Mesothelial cell of epicardium (in vitro differentiated cells): ENCODE results near the gene HM13. TPM values are rescaled to one million over a fixed set of nuclear protein-coding genes. Genes with fewer than 3 reads are reported as not detected.
A peak's percentile ranks its signal among the peaks of the same experiment; 100 is the strongest.
"Not testable (repeated sequence)": the region's sequence is repeated elsewhere in the genome, so short reads cannot be mapped to it uniquely, and the experiment has no call there.

Experiments used
- DNase-seq, 2 experiments: peaks; one replicate each; pipeline ENCODE4 v3.0.0; 2021; ENCODE audit warnings: low spot score in 2 of 2; ENCODE audit not compliant: unreplicated experiment in 2 of 2
- H3K27ac Mint-ChIP-seq: 2 replicates; pipeline ENCODE4 v1.8.0; 2021; ENCODE audit warnings: mixed read lengths
- H3K27me3 Mint-ChIP-seq: 2 replicates; pipeline ENCODE4 v1.8.0; 2021; ENCODE audit warnings: low read depth, mixed read lengths
- H3K36me3 Mint-ChIP-seq: 2 replicates; pipeline ENCODE4 v1.8.0; 2021; ENCODE audit warnings: mixed read lengths
- H3K4me1 Mint-ChIP-seq: 2 replicates; pipeline ENCODE4 v1.8.0; 2021; ENCODE audit warnings: mixed read lengths
- H3K4me3 Mint-ChIP-seq: 2 replicates; pipeline ENCODE4 v1.8.0; 2021; ENCODE audit warnings: mild to moderate bottlenecking, moderate library complexity, mixed read lengths
- H3K9me3 Mint-ChIP-seq: 2 replicates; pipeline ENCODE4 v1.8.0; 2021; ENCODE audit warnings: mixed read lengths
- CTCF ChIP-seq: fragments of 200-600 bp; sonication (generic); IDR thresholded peaks from one replicate; pipeline ENCODE4 v1.5.0; 2021; ENCODE audit warnings: antibody characterized with exemption; ENCODE audit not compliant: unreplicated experiment
- total RNA-seq: library from RNA; stranded (reverse); gene quantifications from 3 replicates; pipeline ENCODE4 v1.2.1, GENCODE V29; 2021

Gene HM13
- 140 to 143 TPM (median 140 TPM) in 3 replicates for total RNA-seq

DNA sequence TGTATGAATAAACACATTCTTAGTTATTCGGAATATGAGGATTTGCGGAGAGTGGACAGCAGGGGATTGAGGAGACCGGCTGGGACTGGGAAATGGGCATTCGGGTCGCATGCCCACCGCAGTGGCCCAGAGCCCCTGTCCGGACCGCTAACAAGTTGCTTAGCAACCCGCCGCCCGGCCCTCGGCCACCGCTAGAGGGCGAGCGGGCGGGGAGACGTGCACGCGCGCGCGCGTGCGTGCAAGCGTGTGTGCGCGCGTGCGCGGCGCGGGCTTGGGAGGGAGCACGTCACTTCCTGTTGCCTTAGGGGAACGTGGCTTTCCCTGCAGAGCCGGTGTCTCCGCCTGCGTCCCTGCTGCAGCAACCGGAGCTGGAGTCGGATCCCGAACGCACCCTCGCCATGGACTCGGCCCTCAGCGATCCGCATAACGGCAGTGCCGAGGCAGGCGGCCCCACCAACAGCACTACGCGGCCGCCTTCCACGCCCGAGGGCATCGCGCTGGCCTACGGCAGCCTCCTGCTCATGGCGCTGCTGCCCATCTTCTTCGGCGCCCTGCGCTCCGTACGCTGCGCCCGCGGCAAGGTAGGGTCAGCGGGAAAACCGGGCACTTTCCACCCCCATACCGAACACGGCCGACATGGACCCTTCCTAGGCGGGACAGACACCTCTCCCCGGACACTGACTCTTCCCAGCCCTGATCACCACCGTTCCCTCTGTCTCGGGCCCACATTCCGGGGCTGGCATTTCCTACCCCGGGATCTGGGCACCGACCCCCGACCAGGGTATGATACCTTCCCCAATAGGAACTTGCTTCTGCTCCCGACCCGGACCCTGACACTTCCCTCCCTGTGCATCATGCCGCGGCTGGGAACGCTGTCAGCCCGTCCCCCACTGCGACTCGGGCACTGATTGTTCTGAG, at the start of gene HM13:
TSS of gene HM13 (plus strand) at position 289 of the 918 bp plus-strand sequence. CDS start at position 399, 110 bp downstream.
- no peak within 1 kb of the TSS for H3K4me3 Mint-ChIP-seq
- H3K36me3 Mint-ChIP-seq, result no peaks in the 10 kb centered on the region
- no peak within 1 kb of the TSS for H3K27ac Mint-ChIP-seq
- no peaks in the 10 kb centered on the region for H3K27me3 Mint-ChIP-seq
- no peaks in the 10 kb centered on the region for H3K4me1 Mint-ChIP-seq
- peak; percentile 90 to 93 for DNase-seq
- no peaks in the 10 kb centered on the region for H3K9me3 Mint-ChIP-seq
- peak; percentile 96 for TF ChIP-seq CTCF

- H3K9me3 Mint-ChIP-seq, result peaks cover 34% of the 10 kb centered on the region
- not testable (repeated sequence) for H3K36me3 Mint-ChIP-seq, H3K4me3 Mint-ChIP-seq, H3K27me3 Mint-ChIP-seq, H3K27ac Mint-ChIP-seq, H3K4me1 Mint-ChIP-seq, DNase-seq
Observed at GRCh38 chr20:31470946-31471345, 43.3 kb upstream of the HM13 start.

DNA sequence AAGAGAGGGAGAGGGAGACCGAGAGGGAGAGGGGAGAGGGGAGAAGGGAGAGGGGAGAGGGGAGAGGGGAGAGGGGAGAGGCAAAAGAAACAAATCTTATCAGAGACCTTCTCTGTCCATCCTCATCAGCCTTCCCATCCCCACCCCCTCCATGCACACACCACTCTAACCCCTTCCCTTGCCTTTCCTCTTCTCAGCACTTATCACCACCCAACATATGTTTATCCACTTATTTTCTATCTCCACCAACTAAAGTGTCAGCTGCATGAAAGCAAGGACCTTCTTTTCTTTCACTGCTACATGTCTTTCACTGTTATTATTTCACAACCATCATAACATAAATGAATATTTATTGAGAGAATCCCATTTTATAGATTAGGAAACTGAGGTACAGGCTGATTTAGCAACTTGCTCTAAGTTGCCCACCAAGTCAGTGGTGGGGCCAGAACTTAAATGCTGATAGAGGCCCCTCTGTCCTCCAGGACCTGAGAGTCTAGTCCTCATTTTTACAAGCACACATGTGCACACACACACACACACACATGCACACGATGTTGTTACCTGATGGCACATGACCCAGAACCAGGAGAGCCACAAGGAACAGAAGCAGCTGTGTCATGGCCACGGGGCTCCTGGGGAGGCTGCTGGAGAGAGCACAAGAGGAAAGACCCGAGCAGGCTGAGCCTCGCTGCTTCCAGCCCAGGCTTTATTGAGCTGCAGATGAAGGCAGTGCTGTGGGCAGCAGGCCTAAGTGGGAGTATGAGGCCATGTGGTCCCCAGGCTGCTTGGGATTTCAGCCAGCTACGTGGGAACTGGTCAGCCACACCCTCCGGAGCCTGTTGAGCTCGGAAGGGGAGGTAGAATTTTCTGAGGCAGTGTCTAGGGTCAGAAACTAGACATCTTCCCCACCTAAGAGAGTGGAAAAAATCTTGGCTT, 41.6 kb upstream of the HM13 start:
- Mint-ChIP-seq H3K4me3 (no peak overlapping the region), H3K27me3 (no peaks in the 10 kb centered on the region), H3K27ac (no peak overlapping the region), H3K4me1 (no peaks in the 10 kb centered on the region), H3K9me3 (peaks cover 36% of the 10 kb centered on the region), H3K36me3 (peaks cover 3% of the 10 kb centered on the region)
- no peak for TF ChIP-seq CTCF
- DNase-seq, result no peak

DNA sequence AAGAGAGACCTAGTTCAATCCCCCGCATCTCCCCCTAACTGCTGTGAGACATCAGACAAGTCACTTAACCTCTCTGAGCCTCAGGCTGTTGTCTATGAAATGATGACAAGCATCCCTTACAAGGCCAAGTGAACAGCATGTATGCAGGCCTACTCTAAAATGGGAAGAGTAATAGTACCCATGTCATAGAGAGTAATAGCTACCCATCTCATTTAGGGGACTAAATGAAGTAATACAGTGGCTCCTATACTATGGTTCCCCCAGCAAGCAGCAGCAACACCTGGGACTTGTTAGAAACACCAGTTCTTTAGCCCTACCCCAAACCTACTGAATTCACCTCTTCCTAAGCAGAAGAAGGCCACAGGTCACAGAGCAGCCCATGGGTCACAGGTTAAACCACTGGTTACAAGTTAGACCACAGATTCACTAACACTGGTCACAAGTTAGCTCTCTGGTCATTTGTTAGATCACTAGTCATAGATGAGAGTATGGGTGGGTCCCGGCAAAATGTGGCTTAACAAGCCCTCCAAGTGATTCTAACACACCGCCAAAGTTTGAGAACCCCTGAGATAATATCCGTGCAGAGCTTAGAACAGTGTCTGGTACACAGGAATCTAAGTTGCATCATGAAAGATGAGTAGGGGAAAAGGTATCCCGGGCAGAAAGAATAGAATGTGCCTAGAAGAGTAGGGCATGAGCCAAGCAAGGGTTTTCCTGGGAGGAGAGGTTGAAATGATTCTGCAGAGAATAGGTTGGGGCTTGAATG, 40.7 kb upstream of the HM13 start:
- H3K4me3 Mint-ChIP-seq, result no peak overlapping the region
- no peaks in the 10 kb centered on the region for H3K27me3 Mint-ChIP-seq
- H3K9me3 Mint-ChIP-seq, result peaks cover 39% of the 10 kb centered on the region
- no peaks in the 10 kb centered on the region for H3K4me1 Mint-ChIP-seq
- no peak overlapping the region for H3K27ac Mint-ChIP-seq
- peaks cover 3% of the 10 kb centered on the region for H3K36me3 Mint-ChIP-seq
- no peak for TF ChIP-seq CTCF
- DNase-seq, result no peak

GRCh38 chr20:31474097-31474436, 40.2 kb upstream of the HM13 start:
- Mint-ChIP-seq H3K36me3 (peaks cover 3% of the 10 kb centered on the region), H3K4me1 (no peaks in the 10 kb centered on the region), H3K27ac (no peak overlapping the region), H3K9me3 (peaks cover 41% of the 10 kb centered on the region), H3K27me3 (no peaks in the 10 kb centered on the region), H3K4me3 (no peak overlapping the region)
- TF ChIP-seq CTCF, result no peak
- DNase-seq, result no peak
